ENCODE results near the gene ATP7B.

The ATP7B gene

GRCh38 chr13:52010890-52011631 lies at the start of gene ATP7B:
TSS of gene ATP7B (minus strand) at chr13:52011450. CDS start at chr13:52011337, 113 bp downstream.
- H3K4me3 ChIP-seq (ENCODE audit: low read length): peak within 1 kb of the TSS; percentile 97
- no peak for DNase-seq (ENCODE audit: low read depth)
- peak; percentile 25 for TF ChIP-seq CTCF (conservative IDR thresholded peaks at IDR 0.05; ENCODE audit: low read length)

GRCh38 chr13:52053460-52053859 lies 42.2 kb upstream of the ATP7B start:
- TF ChIP-seq CTCF (conservative IDR thresholded peaks at IDR 0.05; ENCODE audit: low read length): no peak
- H3K4me3 ChIP-seq (ENCODE audit: low read length): no peak overlapping the region
- DNase-seq (ENCODE audit: low read depth): peak; percentile 66

GRCh38 chr13:52051400-52051799 lies 40.1 kb upstream of the ATP7B start:
- H3K4me3 ChIP-seq (ENCODE audit: low read length): no peak overlapping the region
- no peak for TF ChIP-seq CTCF (conservative IDR thresholded peaks at IDR 0.05; ENCODE audit: low read length)
- DNase-seq (ENCODE audit: low read depth): no peak

- DNase-seq (ENCODE audit: low read depth): peak; percentile 9
- H3K4me3 ChIP-seq (ENCODE audit: low read length): no peak overlapping the region
- no peak for TF ChIP-seq CTCF (conservative IDR thresholded peaks at IDR 0.05; ENCODE audit: low read length)
Measured at GRCh38 chr13:52048516-52048915, 37.3 kb upstream of the ATP7B start.

GRCh38 chr13:52047463-52047862 lies 36.2 kb upstream of the ATP7B start:
- no peak for DNase-seq (ENCODE audit: low read depth)
- TF ChIP-seq CTCF (conservative IDR thresholded peaks at IDR 0.05; ENCODE audit: low read length): no peak
- H3K4me3 ChIP-seq (ENCODE audit: low read length): no peak overlapping the region

GRCh38 chr13:52043675-52044074 lies 32.4 kb upstream of the ATP7B start:
- no peak for TF ChIP-seq CTCF (conservative IDR thresholded peaks at IDR 0.05; ENCODE audit: low read length)
- DNase-seq (ENCODE audit: low read depth): no peak
- H3K4me3 ChIP-seq (ENCODE audit: low read length): no peak overlapping the region

- no peak for TF ChIP-seq CTCF (conservative IDR thresholded peaks at IDR 0.05; ENCODE audit: low read length)
- no peak overlapping the region for H3K4me3 ChIP-seq (ENCODE audit: low read length)
- DNase-seq (ENCODE audit: low read depth): no peak
Measured at GRCh38 chr13:52036037-52036436, 24.8 kb upstream of the ATP7B start.

Measured in AG10803 (cell line).